Keratinocyte (primary cell): ENCODE results near the gene SH3GL3. TPM values are rescaled to one million over a fixed set of nuclear protein-coding genes. Genes with fewer than 3 reads are reported as not detected.

Source experiments
- DNase-seq: peaks from one replicate; pipeline ENCODE4 v3.0.0-alpha.2; 2011; ENCODE audit warnings: low read depth, missing footprints, low spot score
- FAIRE-seq: peaks from 2 replicates; lab custom pipeline; 2011; peaks lifted over from hg19 to GRCh38; lab: Jason Lieb, UNC
- H2AFZ ChIP-seq: 2 replicates; pipeline ENCODE4 v1.6.0; 2012; ENCODE audit warnings: low read length, control low read depth, inconsistent platforms; ENCODE audit not compliant: control insufficient read depth
- H3K27ac ChIP-seq: 2 replicates; pipeline ENCODE4 v1.5.1; 2011; ENCODE audit warnings: low read length; ENCODE audit not compliant: control insufficient read depth, insufficient read depth
- H3K27me3 ChIP-seq: 3 replicates; pipeline ENCODE4 v1.6.0; 2011; ENCODE audit warnings: low read length; ENCODE audit not compliant: control insufficient read depth, insufficient read depth; ENCODE audit errors: extremely low read depth
- H3K36me3 ChIP-seq, 2 experiments: 2 replicates in 1 of 2; 3 replicates in 1 of 2; pipeline ENCODE4 v1.5.1; 2011; ENCODE audit warnings: low read length in 2 of 2, mild to moderate bottlenecking in 1 of 2; ENCODE audit not compliant: control insufficient read depth in 2 of 2, insufficient read depth in 2 of 2; ENCODE audit errors: extremely low read depth in 1 of 2
- H3K4me1 ChIP-seq: 3 replicates; pipeline ENCODE4 v1.5.1; 2011; ENCODE audit warnings: low read length; ENCODE audit not compliant: control insufficient read depth, insufficient read depth; ENCODE audit errors: extremely low read depth
- H3K4me2 ChIP-seq: 3 replicates; pipeline ENCODE4 v1.6.0; 2011; ENCODE audit warnings: low read depth, low read length; ENCODE audit not compliant: control insufficient read depth, insufficient read depth; ENCODE audit errors: extremely low read depth
- H3K4me3 ChIP-seq, 3 experiments: fragments of 200-600 bp in 1 of 3; sonication (generic) in 1 of 3; 2 replicates in 2 of 3; 3 replicates in 1 of 3; pipeline ENCODE4 v1.5.1; 2011 to 2016; ENCODE audit warnings: low read length in 3 of 3, mild to moderate bottlenecking in 3 of 3, control low read depth in 2 of 3, inconsistent platforms in 1 of 3, low read depth in 1 of 3, mixed read lengths in 1 of 3, mixed run types in 1 of 3, moderate library complexity in 1 of 3; ENCODE audit not compliant: control insufficient read depth in 2 of 3, insufficient read depth in 2 of 3; ENCODE audit errors: extremely low read depth in 1 of 3
- H3K79me2 ChIP-seq: 2 replicates; pipeline ENCODE4 v1.6.0; 2012; ENCODE audit warnings: low read length; ENCODE audit not compliant: control insufficient read depth, insufficient read depth
- H3K9ac ChIP-seq: 3 replicates; pipeline ENCODE4 v1.6.0; 2011; ENCODE audit warnings: low read length; ENCODE audit not compliant: control insufficient read depth, insufficient read depth; ENCODE audit errors: extremely low read depth
- H3K9me1 ChIP-seq: 3 replicates; pipeline ENCODE4 v1.6.0; 2011; ENCODE audit warnings: low read length; ENCODE audit not compliant: control insufficient read depth, insufficient read depth; ENCODE audit errors: extremely low read depth
- H3K9me3 ChIP-seq: 2 replicates; pipeline ENCODE4 v1.5.1; 2012; ENCODE audit warnings: low read depth, low read length; ENCODE audit not compliant: control insufficient read depth
- H4K20me1 ChIP-seq: 3 replicates; pipeline ENCODE4 v1.6.0; 2011; ENCODE audit warnings: low read length; ENCODE audit not compliant: control insufficient read depth, insufficient read depth; ENCODE audit errors: extremely low read depth
- CTCF ChIP-seq, 3 experiments: IDR thresholded peaks in 1 of 3; conservative IDR thresholded peaks in 1 of 3; optimal IDR thresholded peaks in 1 of 3; 2 replicates in 2 of 3; 3 replicates in 1 of 3; pipeline versions ENCODE3 to v1.5.1; 2011; ENCODE audit warnings: low read length in 3 of 3, mild to moderate bottlenecking in 3 of 3, moderate library complexity in 2 of 3, control low read depth in 1 of 3, inconsistent platforms in 1 of 3; ENCODE audit not compliant: insufficient read depth in 2 of 3; ENCODE audit errors: extremely low read depth in 1 of 3
- EZH2 ChIP-seq: IDR thresholded peaks from one replicate; pipeline ENCODE4 v1.6.1; 2012; ENCODE audit warnings: inconsistent platforms, mild to moderate bottlenecking, low read length, moderate library complexity
- dilution Hi-C: fragments of 300-500 bp; cut with MboI; formaldehyde crosslinking; loops from one replicate; pipeline ENCODE4 v1.7.0; 2020; ENCODE audit warnings: low sequenced_read_pairs; ENCODE audit not compliant: extremely low pct_ligation_motif_present
- polyA plus RNA-seq, 5 experiments: library from polyadenylated mRNA; depleted of rRNA in 3 of 5; stranded (reverse) in 3 of 5; stranded (forward) in 1 of 5; unstranded in 1 of 5; fragments of >200 nt; gene quantifications; 1 replicate in 1 of 5; 2 replicates in 3 of 5; 3 replicates in 1 of 5; pipeline versions ENCODE4 v1.2.1 to v1.2.3, GENCODE V29; 2011 to 2012; ENCODE audit warnings: missing spikeins in 2 of 5, low read depth in 1 of 5, low replicate concordance in 1 of 5

Gene SH3GL3
- polyA plus RNA-seq, 1 donor (not counting 4 experiments of a cell fraction or from before 2014, with no cell fraction given): 0.20 TPM

DNA sequence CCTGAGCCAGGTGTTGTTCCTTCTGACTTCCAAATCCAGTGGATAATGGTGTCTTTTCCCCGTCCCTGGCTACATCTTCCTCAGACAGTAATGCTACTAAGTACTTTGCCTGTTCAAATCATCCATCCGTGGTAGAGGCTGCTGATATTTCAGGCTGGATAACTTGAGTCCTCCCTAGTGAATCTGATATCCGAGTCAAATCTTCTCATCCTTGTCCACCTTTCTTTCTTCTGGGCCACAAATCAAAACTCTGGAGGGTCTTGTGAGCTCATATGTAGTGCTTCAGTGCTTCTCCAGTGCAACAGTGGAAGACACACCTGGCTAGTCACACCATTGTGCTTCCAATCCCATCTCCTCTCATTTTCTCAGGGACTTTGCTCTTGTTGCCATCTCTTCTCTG, 11.2 kb downstream of the SH3GL3 start:
- Histone ChIP-seq H3K9me1 (no peaks in the 10 kb centered on the region), H3K27ac (no peak overlapping the region), H3K4me1 (no peaks in the 10 kb centered on the region), H2AFZ (no peak overlapping the region), H3K4me3 (no peak overlapping the region), H4K20me1 (no peaks in the 10 kb centered on the region), H3K9me3 (no peaks in the 10 kb centered on the region), H3K9ac (no peak overlapping the region), H3K4me2 (no peak overlapping the region), H3K36me3 (no peaks in the 10 kb centered on the region), H3K27me3 (peaks cover 7% of the 10 kb centered on the region), H3K79me2 (no peaks in the 10 kb centered on the region)
- DNase-seq (no peak), FAIRE-seq (no peak)
- TF ChIP-seq EZH2: no peak
- TF ChIP-seq CTCF (optimal IDR thresholded peaks at IDR 0.05 in 1 of 3, IDR thresholded peaks at IDR 0.05 in 1 of 3, conservative IDR thresholded peaks at IDR 0.05 in 1 of 3; ENCODE audit: extremely low read depth in 1 of 3, insufficient read depth in 2 of 3, low read length in 3 of 3): no peak
- dilution Hi-C loops: no loop called here

DNA sequence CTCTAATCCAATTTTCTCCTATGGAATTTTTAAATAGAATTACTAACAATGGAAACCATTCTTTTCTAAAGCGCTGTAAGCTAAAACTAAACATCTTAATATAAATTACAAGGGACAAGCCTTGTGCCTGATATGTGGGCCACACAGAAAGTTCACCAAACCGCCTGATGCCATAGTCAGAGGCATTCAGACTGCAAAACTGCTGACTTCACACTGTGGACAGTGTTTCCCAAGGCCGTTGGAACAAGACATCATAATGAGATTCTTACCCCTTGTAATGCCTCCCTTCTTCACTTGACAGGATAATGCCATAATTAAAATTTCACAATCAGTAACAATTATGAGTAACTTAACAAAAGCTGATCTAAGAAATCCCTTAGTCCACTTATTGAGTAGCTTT, 14.9 kb downstream of the SH3GL3 start:
- FAIRE-seq (no peak), DNase-seq (no peak)
- Histone ChIP-seq H3K27me3 (peaks cover 7% of the 10 kb centered on the region), H3K4me3 (no peak overlapping the region), H3K4me1 (no peaks in the 10 kb centered on the region), H3K9ac (no peak overlapping the region), H3K36me3 (no peaks in the 10 kb centered on the region), H3K27ac (no peak overlapping the region), H3K9me3 (no peaks in the 10 kb centered on the region), H2AFZ (no peak overlapping the region), H3K79me2 (no peaks in the 10 kb centered on the region), H3K9me1 (no peaks in the 10 kb centered on the region), H4K20me1 (no peaks in the 10 kb centered on the region), H3K4me2 (no peak overlapping the region)
- dilution Hi-C loops: no loop called here
- TF ChIP-seq CTCF (optimal IDR thresholded peaks at IDR 0.05 in 1 of 3, IDR thresholded peaks at IDR 0.05 in 1 of 3, conservative IDR thresholded peaks at IDR 0.05 in 1 of 3; ENCODE audit: extremely low read depth in 1 of 3, insufficient read depth in 2 of 3, low read length in 3 of 3) (no peak), EZH2 (no peak)
